Measurements from ENCODE around the gene OR10X1. TPM values are rescaled to one million over a fixed set of nuclear protein-coding genes. Genes with fewer than 3 reads are reported as not detected.

Gene OR10X1
- total RNA-seq, 1 experiment from 2014 or later, result not detected

DNA sequence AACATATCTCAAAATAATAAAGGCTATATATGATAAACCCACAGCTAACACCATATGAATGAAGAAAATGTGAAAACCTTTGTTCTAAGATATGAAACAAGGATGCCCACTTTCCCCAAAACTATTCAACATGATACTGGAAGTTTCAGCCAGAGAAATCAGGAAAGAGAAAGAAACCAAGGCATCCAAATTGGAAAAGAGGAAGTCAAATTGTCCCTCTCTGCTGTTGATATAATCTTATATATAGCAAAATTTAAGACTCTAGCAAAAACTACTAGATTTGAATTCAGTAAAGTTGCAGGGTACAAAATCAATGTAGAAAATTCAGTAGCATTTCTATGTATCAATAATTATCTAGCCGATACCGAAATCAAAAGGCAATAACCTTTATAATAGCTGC lies 21.0 kb upstream of the OR10X1 start:
- no peaks in the 10 kb centered on the region for H3K4me1 Mint-ChIP-seq
- H3K9me3 Mint-ChIP-seq, result peaks cover 20% of the 10 kb centered on the region
- ChIA-PET POLR2A (no interaction called here), CTCF (no interaction called here)
- no peaks in the 10 kb centered on the region for H3K27me3 Mint-ChIP-seq (ENCODE audit: low read depth)
- DNase-seq (ENCODE audit: low spot score) (no peak), ATAC-seq (no peak)
- H3K27ac Mint-ChIP-seq, result no peak overlapping the region
- H3K4me3 Mint-ChIP-seq, result no peak overlapping the region
- TF ChIP-seq RORB (CRISPR knock-in tag; IDR thresholded peaks at IDR 0.05) (no peak), GTF2I (CRISPR knock-in tag; conservative IDR thresholded peaks at IDR 0.05) (no peak), SP1 (CRISPR knock-in tag; conservative IDR thresholded peaks at IDR 0.05) (no peak), MYBL2 (CRISPR knock-in tag; IDR thresholded peaks at IDR 0.05) (no peak), PRRX2 (CRISPR knock-in tag; IDR thresholded peaks at IDR 0.05) (no peak), NFATC4 (CRISPR knock-in tag; IDR thresholded peaks at IDR 0.05) (no peak), HMGA2 (CRISPR knock-in tag; IDR thresholded peaks at IDR 0.05) (no peak), NR2C2 (CRISPR knock-in tag; IDR thresholded peaks at IDR 0.05) (no peak), TEAD1 (CRISPR knock-in tag; IDR thresholded peaks at IDR 0.05) (no peak), OVOL2 (CRISPR knock-in tag; IDR thresholded peaks at IDR 0.05; ENCODE audit: borderline replicate concordance) (no peak), NFE2L1 (CRISPR knock-in tag; IDR thresholded peaks at IDR 0.05) (no peak), ATF1 (CRISPR knock-in tag; IDR thresholded peaks at IDR 0.05) (no peak), TEAD4 (CRISPR knock-in tag; IDR thresholded peaks at IDR 0.05) (no peak)
- TF ChIP-seq, protein P1, sequence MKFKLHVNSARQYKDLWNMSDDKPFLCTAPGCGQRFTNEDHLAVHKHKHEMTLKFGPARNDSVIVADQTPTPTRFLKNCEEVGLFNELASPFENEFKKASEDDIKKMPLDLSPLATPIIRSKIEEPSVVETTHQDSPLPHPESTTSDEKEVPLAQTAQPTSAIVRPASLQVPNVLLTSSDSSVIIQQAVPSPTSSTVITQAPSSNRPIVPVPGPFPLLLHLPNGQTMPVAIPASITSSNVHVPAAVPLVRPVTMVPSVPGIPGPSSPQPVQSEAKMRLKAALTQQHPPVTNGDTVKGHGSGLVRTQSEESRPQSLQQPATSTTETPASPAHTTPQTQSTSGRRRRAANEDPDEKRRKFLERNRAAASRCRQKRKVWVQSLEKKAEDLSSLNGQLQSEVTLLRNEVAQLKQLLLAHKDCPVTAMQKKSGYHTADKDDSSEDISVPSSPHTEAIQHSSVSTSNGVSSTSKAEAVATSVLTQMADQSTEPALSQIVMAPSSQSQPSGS (CRISPR knock-in tag; IDR thresholded peaks at IDR 0.05; ENCODE audit: borderline replicate concordance, low read depth), result no peak
- TF ChIP-seq, protein P2, sequence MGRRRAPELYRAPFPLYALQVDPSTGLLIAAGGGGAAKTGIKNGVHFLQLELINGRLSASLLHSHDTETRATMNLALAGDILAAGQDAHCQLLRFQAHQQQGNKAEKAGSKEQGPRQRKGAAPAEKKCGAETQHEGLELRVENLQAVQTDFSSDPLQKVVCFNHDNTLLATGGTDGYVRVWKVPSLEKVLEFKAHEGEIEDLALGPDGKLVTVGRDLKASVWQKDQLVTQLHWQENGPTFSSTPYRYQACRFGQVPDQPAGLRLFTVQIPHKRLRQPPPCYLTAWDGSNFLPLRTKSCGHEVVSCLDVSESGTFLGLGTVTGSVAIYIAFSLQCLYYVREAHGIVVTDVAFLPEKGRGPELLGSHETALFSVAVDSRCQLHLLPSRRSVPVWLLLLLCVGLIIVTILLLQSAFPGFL (CRISPR knock-in tag; IDR thresholded peaks at IDR 0.05; ENCODE audit: borderline replicate concordance), result no peak
- TF ChIP-seq, protein P3, sequence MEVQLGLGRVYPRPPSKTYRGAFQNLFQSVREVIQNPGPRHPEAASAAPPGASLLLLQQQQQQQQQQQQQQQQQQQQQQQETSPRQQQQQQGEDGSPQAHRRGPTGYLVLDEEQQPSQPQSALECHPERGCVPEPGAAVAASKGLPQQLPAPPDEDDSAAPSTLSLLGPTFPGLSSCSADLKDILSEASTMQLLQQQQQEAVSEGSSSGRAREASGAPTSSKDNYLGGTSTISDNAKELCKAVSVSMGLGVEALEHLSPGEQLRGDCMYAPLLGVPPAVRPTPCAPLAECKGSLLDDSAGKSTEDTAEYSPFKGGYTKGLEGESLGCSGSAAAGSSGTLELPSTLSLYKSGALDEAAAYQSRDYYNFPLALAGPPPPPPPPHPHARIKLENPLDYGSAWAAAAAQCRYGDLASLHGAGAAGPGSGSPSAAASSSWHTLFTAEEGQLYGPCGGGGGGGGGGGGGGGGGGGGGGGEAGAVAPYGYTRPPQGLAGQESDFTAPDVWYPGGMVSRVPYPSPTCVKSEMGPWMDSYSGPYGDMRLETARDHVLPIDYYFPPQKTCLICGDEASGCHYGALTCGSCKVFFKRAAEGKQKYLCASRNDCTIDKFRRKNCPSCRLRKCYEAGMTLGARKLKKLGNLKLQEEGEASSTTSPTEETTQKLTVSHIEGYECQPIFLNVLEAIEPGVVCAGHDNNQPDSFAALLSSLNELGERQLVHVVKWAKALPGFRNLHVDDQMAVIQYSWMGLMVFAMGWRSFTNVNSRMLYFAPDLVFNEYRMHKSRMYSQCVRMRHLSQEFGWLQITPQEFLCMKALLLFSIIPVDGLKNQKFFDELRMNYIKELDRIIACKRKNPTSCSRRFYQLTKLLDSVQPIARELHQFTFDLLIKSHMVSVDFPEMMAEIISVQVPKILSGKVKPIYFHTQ (CRISPR knock-in tag; IDR thresholded peaks at IDR 0.05), result no peak
- TF ChIP-seq, protein P4, sequence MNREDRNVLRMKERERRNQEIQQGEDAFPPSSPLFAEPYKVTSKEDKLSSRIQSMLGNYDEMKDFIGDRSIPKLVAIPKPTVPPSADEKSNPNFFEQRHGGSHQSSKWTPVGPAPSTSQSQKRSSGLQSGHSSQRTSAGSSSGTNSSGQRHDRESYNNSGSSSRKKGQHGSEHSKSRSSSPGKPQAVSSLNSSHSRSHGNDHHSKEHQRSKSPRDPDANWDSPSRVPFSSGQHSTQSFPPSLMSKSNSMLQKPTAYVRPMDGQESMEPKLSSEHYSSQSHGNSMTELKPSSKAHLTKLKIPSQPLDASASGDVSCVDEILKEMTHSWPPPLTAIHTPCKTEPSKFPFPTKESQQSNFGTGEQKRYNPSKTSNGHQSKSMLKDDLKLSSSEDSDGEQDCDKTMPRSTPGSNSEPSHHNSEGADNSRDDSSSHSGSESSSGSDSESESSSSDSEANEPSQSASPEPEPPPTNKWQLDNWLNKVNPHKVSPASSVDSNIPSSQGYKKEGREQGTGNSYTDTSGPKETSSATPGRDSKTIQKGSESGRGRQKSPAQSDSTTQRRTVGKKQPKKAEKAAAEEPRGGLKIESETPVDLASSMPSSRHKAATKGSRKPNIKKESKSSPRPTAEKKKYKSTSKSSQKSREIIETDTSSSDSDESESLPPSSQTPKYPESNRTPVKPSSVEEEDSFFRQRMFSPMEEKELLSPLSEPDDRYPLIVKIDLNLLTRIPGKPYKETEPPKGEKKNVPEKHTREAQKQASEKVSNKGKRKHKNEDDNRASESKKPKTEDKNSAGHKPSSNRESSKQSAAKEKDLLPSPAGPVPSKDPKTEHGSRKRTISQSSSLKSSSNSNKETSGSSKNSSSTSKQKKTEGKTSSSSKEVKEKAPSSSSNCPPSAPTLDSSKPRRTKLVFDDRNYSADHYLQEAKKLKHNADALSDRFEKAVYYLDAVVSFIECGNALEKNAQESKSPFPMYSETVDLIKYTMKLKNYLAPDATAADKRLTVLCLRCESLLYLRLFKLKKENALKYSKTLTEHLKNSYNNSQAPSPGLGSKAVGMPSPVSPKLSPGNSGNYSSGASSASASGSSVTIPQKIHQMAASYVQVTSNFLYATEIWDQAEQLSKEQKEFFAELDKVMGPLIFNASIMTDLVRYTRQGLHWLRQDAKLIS (CRISPR knock-in tag; IDR thresholded peaks at IDR 0.05; ENCODE audit: borderline replicate concordance), result no peak
- TF ChIP-seq, protein P5, sequence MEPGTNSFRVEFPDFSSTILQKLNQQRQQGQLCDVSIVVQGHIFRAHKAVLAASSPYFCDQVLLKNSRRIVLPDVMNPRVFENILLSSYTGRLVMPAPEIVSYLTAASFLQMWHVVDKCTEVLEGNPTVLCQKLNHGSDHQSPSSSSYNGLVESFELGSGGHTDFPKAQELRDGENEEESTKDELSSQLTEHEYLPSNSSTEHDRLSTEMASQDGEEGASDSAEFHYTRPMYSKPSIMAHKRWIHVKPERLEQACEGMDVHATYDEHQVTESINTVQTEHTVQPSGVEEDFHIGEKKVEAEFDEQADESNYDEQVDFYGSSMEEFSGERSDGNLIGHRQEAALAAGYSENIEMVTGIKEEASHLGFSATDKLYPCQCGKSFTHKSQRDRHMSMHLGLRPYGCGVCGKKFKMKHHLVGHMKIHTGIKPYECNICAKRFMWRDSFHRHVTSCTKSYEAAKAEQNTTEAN (CRISPR knock-in tag; IDR thresholded peaks at IDR 0.05), result no peak
- TF ChIP-seq, protein P6, sequence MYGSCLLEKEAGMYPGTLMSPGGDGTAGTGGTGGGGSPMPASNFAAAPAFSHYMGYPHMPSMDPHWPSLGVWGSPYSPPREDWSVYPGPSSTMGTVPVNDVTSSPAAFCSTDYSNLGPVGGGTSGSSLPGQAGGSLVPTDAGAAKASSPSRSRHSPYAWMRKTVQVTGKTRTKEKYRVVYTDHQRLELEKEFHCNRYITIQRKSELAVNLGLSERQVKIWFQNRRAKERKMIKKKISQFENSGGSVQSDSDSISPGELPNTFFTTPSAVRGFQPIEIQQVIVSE (CRISPR knock-in tag; IDR thresholded peaks at IDR 0.05; ENCODE audit: borderline replicate concordance), result no peak
- peaks cover 11% of the 10 kb centered on the region for H3K36me3 Mint-ChIP-seq

Data from WTC11 (cell line).